HepG2 (cell line): ENCODE results near the gene ACTN4. TPM values are rescaled to one million over a fixed set of nuclear protein-coding genes. Genes with fewer than 3 reads are reported as not detected.

Experiments
- ATAC-seq: fragments of 200-7000 bp; cut with Tn5 transposase; 3 replicates; pipeline ENCODE4 v1.9.1; 2020; ENCODE audit warnings: mild to moderate bottlenecking, moderate library complexity
- BruUV-seq: library from RNA; stranded (reverse); fragments of 400-500 nt; replicated peaks from 2 replicates; lab custom pipeline; 2021; lab: Mats Ljungman, UMichigan
- CTCF ChIA-PET: fragments of 300-600 bp; formaldehyde crosslinking; extraction: SDS; loops from one replicate; lab custom pipeline; 2021; ENCODE audit warnings: low total read pairs, inconsistent platforms, low intra/inter-chr PET ratio; lab: Yijun Ruan, JAX
- POLR2A ChIA-PET: fragments of 350-600 bp; sonication (Branson Sonifier 250); formaldehyde crosslinking; loops from one replicate; lab custom pipeline; 2020; ENCODE audit warnings: antibody characterized with exemption, inconsistent platforms; lab: Yijun Ruan, JAX
- DNase-seq: peaks from one replicate; pipeline ENCODE4 v3.0.0-alpha.2; 2015; ENCODE audit warnings: low spot score
- FAIRE-seq: peaks from 3 replicates; lab custom pipeline; 2011; peaks lifted over from hg19 to GRCh38; lab: Jason Lieb, UNC
- H2AFZ ChIP-seq: one replicate; pipeline ENCODE4 v1.6.1; 2011; ENCODE audit warnings: low read length, inconsistent platforms
- H3K27ac ChIP-seq: fragments of 300-600 bp; 3 replicates; pipeline ENCODE4 v1.8.0; 2011; ENCODE audit warnings: mixed run types, mild to moderate bottlenecking, mixed read lengths, low read length, inconsistent platforms; ENCODE audit not compliant: insufficient read depth; ENCODE audit errors: extremely low read length
- H3K27me3 ChIP-seq, 2 experiments: fragments of 200-600 bp in 1 of 2; 2 replicates in 1 of 2; 3 replicates in 1 of 2; pipeline versions ENCODE4 v1.6.0 to v1.8.0; 2011; ENCODE audit warnings: low read length in 2 of 2, mild to moderate bottlenecking in 2 of 2, moderate library complexity in 2 of 2, inconsistent platforms in 1 of 2; ENCODE audit not compliant: insufficient read depth in 2 of 2, control insufficient read depth in 1 of 2
- H3K36me3 ChIP-seq, 2 experiments: fragments of 200-600 bp in 1 of 2; replicated peaks in 1 of 2; 2 replicates in 1 of 2; 3 replicates in 1 of 2; pipeline versions ENCODE4 v1.5.1 to v1.8.0; 2011; ENCODE audit warnings: low read length in 2 of 2, inconsistent platforms in 1 of 2; ENCODE audit not compliant: insufficient read depth in 2 of 2, control insufficient read depth in 1 of 2
- H3K4me1 ChIP-seq: 2 replicates; pipeline ENCODE4 v1.5.1; 2012; ENCODE audit warnings: low read length, inconsistent platforms; ENCODE audit not compliant: insufficient read depth
- H3K4me2 ChIP-seq: 2 replicates; pipeline ENCODE4 v1.6.0; 2011; ENCODE audit warnings: low read depth, low read length, inconsistent platforms
- H3K4me3 ChIP-seq, 3 experiments: fragments of 200-600 bp in 1 of 3; sonication (generic), shearing (Covaris generic) in 1 of 3; replicated peaks in 1 of 3; 2 replicates each; pipeline ENCODE4 v1.5.1; 2011 to 2016; ENCODE audit warnings: low read length in 3 of 3, inconsistent platforms in 2 of 3, low read depth in 2 of 3, mild to moderate bottlenecking in 2 of 3, control low read depth in 1 of 3, mixed read lengths in 1 of 3; ENCODE audit not compliant: insufficient read depth in 1 of 3
- H3K79me2 ChIP-seq: one replicate; pipeline ENCODE4 v1.6.1; 2011; ENCODE audit warnings: low read length, inconsistent platforms; ENCODE audit not compliant: insufficient read depth
- H3K9ac ChIP-seq: 2 replicates; pipeline ENCODE4 v1.6.0; 2011; ENCODE audit warnings: mild to moderate bottlenecking, low read depth, low read length, inconsistent platforms; ENCODE audit not compliant: insufficient read depth
- H3K9me3 ChIP-seq: 2 replicates; pipeline ENCODE4 v1.5.1; 2012; ENCODE audit warnings: mild to moderate bottlenecking, low read length
- H4K20me1 ChIP-seq: 2 replicates; pipeline ENCODE4 v1.6.0; 2011; ENCODE audit warnings: inconsistent platforms, mild to moderate bottlenecking, low read length, moderate library complexity; ENCODE audit not compliant: insufficient read depth
- BRCA1 ChIP-seq: sonication (generic); formaldehyde crosslinking; IDR thresholded peaks from 2 replicates; pipeline ENCODE4 v1.4.0; 2020; ENCODE audit warnings: missing genetic modification reagents
- CHD2 ChIP-seq: IDR thresholded peaks from 2 replicates; pipeline ENCODE4 v1.6.1; 2011; ENCODE audit warnings: low read depth, low read length, improper control_type of control experiment
- ZNF572 ChIP-seq: sonication (generic); formaldehyde crosslinking; IDR thresholded peaks from 2 replicates; pipeline ENCODE4 v1.5.1; 2020; ENCODE audit warnings: mild to moderate bottlenecking, missing genetic modification reagents
- WGBS: methylation state at CpG from one replicate; pipeline ENCODE4 v1.1.6; 2017; ENCODE audit warnings: low lambda C conversion rate; 5-methylcytosine and 5-hydroxymethylcytosine counted together
- in situ Hi-C: cut with HindIII; loops from 2 replicates; pipeline ENCODE4 v1.10.0; 2017; ENCODE audit warnings: low pct_unique_long_range_greater_than_20kb; ENCODE audit not compliant: extremely low pct_ligation_motif_present
- intact Hi-C: fragments of 100-400 bp; cut with micrococcal nuclease; formaldehyde crosslinking; loops from one replicate; pipeline ENCODE4 v1.10.0; 2022; ENCODE audit not compliant: unreplicated experiment
- polyA plus RNA-seq, 8 experiments: library from polyadenylated mRNA; depleted of rRNA in 3 of 8; stranded (reverse) in 7 of 8; unstranded in 1 of 8; fragments of >200 nt; fragmentation: Illumina TruSeq in 4 of 8; extraction: Trizol in 4 of 8; gene quantifications; 2 replicates each; pipeline versions ENCODE4 v1.2.1 to v1.2.3, GENCODE V29; 2011 to 2016; ENCODE audit warnings: low read depth in 4 of 8, missing spikeins in 1 of 8, mixed read lengths in 1 of 8; ENCODE audit not compliant: insufficient read depth in 1 of 8
- total RNA-seq, 5 experiments: library from RNA; depleted of rRNA; stranded (reverse); fragments of >200 nt; fragmentation: Illumina TruSeq; extraction: Trizol; gene quantifications; 2 replicates each; pipeline ENCODE4 v1.2.3, GENCODE V29; 2016; ENCODE audit warnings: low read depth in 1 of 5
- TF ChIP-seq, protein P1 (sequence below): sonication (generic); formaldehyde crosslinking; IDR thresholded peaks from 2 replicates; pipeline ENCODE4 v1.9.0; 2022; ENCODE audit warnings: low read depth, missing genetic modification reagents
- TF ChIP-seq, protein P2 (sequence below): IDR thresholded peaks from 2 replicates; pipeline ENCODE4 v1.6.1; 2012; ENCODE audit warnings: inconsistent platforms

ACTN4 gene
- total and polyA plus RNA-seq, 2 of the 13 experiments (the other 11 are each of a cell fraction or from before 2014, with no cell fraction given), result 171 to 192 TPM

DNA sequence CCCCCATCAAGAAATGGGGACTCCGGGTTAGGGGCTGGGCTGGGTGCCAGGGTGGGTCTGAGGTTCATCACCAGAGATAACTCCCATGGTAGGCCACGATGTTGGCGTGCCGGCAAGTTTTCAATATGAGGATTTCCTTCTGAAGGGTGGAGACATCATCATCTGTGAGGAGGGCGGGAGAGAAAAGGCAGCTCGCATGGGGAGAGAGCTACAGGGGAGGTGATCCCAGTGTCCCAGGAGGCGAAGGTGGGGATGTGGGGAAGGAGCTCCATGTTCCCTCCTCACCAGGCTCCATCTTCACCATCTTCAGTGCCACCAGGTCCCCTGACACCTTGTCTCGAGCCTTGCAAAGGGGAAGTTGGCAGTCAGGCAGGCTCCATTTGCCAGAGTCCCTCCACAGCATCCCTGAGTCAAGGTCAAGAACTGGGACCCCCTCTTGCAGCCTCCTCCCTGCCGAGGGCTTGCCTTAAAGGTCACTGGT is 30.1 kb upstream of the ACTN4 start:
- FAIRE-seq, result no peak
- no peak overlapping the region for H2AFZ ChIP-seq
- in situ Hi-C loops, result no loop called here

More for the DNA sequence above, 30.1 kb upstream of the ACTN4 start:
- Histone ChIP-seq H3K36me3 (peaks cover 4 to 11% of the 10 kb centered on the region in 2 experiments; a peak in 4 of 5 replicates), H3K9ac (no peak overlapping the region), H3K27ac (no peak overlapping the region), H3K79me2 (peaks cover 15% of the 10 kb centered on the region), H3K4me1 (peaks cover 40% of the 10 kb centered on the region), H4K20me1 (no peaks in the 10 kb centered on the region), H3K4me3 (no peak overlapping the region), H3K4me2 (no peak overlapping the region), H3K27me3 (no peaks in the 10 kb centered on the region; a peak in 2 of 5 replicates), H3K9me3 (no peaks in the 10 kb centered on the region)
- ChIA-PET POLR2A (no interaction called here), CTCF (no interaction called here)
- no TSS peak for BruUV-seq
- no peak for TF ChIP-seq CHD2
- TF ChIP-seq, protein P1, sequence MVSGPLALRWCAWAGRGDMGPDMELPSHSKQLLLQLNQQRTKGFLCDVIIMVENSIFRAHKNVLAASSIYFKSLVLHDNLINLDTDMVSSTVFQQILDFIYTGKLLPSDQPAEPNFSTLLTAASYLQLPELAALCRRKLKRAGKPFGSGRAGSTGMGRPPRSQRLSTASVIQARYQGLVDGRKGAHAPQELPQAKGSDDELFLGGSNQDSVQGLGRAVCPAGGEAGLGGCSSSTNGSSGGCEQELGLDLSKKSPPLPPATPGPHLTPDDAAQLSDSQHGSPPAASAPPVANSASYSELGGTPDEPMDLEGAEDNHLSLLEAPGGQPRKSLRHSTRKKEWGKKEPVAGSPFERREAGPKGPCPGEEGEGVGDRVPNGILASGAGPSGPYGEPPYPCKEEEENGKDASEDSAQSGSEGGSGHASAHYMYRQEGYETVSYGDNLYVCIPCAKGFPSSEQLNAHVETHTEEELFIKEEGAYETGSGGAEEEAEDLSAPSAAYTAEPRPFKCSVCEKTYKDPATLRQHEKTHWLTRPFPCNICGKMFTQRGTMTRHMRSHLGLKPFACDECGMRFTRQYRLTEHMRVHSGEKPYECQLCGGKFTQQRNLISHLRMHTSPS (CRISPR knock-in tag), result no peak
- no peak for TF ChIP-seq BRCA1 (CRISPR knock-in tag)
- TF ChIP-seq, protein P2, sequence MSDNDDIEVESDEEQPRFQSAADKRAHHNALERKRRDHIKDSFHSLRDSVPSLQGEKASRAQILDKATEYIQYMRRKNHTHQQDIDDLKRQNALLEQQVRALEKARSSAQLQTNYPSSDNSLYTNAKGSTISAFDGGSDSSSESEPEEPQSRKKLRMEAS, result no peak
- no peak for TF ChIP-seq ZNF572 (CRISPR knock-in tag)
- DNase-seq (no peak), ATAC-seq (no peak)
- WGBS, result 92% methylated on average over 7 of the region's 9 CpGs
- intact Hi-C loops, result no loop called here
